ENCODE data around the gene GPC1.

The GPC1 gene

DNA sequence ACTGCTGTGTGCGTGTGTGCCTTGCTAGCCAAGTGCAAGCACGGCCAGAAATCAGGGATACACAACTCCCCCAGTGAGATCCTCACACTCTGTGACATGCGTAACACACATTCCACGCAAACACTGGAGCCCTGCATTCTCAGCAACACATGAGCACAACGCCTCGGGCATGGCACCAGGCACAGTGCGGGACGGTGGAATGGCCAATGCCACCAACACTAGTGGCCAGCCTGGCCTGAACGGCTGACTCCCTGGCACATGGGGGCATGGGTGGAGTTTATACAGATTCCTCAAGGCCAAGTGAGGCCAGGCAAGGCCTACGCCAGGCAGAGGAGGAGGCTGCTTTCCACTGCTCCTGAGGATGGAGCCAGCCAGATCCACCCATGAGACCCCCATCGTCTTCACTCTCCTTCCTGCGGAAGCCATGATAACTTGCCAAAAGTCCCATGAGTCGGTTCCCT lies 66.1 kb downstream of the GPC1 start:
- no peak for DNase-seq

- no peak for DNase-seq
Observed at GRCh38 chr2:240502059-240502429, 66.6 kb downstream of the GPC1 start.

- no peak for DNase-seq
Observed at GRCh38 chr2:240502430-240503121, 67.1 kb downstream of the GPC1 start.

DNA sequence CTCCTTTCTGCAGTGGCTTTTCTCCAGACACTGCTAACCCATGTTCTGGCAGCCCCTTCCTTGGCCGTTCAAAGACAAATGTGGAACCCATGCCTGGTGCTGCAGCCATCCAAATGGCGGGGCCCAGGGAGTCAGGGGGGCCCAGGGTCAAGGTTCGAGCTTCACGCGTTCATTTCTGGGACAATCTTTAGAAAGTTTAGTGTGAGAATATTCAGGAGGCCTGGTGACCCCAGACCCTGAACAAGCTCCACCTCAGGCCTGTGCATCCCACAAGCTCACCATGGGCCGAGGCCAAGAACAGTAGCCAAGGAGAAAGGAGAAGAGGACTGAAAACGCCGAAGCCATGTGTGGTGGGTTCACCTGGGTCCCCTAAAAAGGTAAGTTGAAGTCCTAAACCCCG lies 67.9 kb downstream of the GPC1 start:
- DNase-seq, result no peak

- no peak for DNase-seq
Observed at GRCh38 chr2:240503848-240504247, 68.4 kb downstream of the GPC1 start.

DNA sequence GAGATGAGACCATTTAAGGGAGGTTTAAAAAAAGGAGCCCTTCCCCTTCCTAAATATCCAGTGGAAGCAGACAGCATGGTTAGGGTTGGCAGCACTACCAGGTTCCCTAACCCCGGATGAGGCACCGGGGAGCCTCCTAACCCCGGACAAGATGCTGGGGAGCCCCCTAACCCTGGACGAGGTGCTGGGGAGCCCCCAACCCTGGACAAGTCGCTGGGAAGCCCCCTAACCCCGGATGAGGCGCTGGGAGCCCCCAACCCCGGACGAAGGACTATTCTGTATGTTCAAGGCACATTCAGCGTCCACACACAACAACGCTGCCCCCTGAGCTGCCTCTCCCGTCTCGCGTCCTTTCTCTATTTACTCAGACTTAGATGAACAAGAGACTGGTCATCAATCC lies 70.4 kb downstream of the GPC1 start:
- DNase-seq, result no peak

DNA sequence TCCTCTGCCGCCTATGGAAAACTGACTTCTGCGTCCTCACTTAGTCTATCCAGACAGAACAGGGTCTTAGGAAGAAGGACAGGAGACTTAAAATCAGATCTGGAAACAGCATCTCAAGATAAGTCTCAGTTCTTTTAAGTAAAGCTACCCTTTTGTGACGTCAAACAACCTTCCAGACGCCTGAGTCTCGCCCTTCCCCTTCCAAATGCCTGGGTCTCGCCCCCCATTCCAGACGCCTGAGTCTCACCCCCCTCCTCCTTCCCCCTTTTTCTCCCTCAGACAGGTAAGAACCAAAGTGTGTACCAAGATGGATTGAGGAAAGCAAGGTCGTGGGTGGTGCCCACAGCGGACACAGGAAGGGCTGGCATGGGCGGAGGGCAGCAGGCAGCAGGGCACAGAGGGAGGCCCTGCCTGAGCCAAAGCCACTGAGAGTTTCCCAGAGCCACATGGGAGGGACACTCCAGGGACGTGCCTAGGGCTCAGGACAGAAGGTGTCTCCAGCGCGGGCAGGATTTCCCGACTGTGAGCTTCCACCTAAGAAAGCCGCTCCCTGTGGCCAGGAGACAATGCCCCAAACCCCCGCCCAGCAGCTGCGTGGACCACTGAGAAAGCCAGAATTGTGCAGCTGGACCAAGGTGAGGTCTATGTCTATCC lies 71.1 kb downstream of the GPC1 start:
- no peak for DNase-seq

- DNase-seq, result no peak
Observed at GRCh38 chr2:240507060-240507777, 71.8 kb downstream of the GPC1 start.

DNA sequence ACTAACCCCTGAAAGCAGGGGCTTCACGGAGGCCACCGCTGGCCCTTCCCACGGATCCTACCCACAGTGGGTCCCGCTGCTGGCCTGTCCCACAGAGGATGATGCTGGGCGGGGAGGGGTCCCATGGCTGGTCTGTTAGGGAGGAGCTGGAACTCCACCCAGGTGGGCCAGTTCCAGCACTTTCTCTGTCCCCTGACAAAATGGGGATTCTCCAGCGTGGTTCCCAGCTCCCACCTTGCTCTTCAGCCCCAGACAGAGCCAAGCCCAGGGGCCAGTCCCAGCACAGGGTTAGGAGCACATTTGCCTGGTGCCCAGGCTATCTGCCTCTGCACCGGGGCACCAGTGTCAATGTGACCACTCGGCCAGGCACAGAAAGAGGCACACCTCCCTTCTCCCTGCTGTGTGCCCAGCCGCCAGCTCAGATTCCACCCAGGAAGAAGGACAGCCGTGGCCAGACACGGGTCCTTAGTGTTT lies 72.4 kb downstream of the GPC1 start:
- DNase-seq, result no peak

DNA sequence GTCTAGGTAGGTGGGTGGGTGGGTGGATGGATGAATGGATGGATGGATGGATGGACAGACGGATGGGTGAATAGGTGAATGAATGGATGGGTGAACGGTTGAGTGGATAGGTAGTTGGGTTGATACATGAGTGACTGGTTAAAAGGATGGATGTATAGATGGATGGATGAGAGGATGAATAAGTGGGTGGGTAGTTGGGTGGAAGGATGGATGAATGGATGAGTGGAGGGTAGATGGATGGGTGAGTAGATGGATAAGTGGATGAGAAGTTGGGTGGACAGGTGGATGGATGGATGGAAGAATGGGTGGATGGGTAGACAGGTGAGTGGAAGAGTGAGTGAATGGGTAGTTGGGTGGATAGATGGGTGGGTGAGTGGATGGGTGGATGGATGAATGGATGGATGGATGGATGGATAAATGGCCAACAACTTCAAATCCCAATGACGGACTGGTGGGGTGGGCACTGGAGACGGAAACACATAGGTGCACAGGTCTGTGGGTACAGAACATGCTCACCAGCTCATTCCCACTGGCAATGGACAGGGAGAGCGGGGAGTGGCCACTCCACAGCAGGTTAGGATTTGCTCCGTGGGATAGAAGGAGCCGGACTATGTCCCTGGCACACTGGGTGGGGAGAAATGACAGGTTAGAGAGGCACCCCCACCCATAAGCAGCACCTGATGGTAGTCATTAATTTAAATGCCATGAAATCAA lies 73.5 kb downstream of the GPC1 start:
- no peak for DNase-seq

GRCh38 chr2:240509667-240510512 lies 74.4 kb downstream of the GPC1 start:
- DNase-seq, result no peak

- DNase-seq, result no peak
Observed at GRCh38 chr2:240510513-240511210, 75.2 kb downstream of the GPC1 start.

DNA sequence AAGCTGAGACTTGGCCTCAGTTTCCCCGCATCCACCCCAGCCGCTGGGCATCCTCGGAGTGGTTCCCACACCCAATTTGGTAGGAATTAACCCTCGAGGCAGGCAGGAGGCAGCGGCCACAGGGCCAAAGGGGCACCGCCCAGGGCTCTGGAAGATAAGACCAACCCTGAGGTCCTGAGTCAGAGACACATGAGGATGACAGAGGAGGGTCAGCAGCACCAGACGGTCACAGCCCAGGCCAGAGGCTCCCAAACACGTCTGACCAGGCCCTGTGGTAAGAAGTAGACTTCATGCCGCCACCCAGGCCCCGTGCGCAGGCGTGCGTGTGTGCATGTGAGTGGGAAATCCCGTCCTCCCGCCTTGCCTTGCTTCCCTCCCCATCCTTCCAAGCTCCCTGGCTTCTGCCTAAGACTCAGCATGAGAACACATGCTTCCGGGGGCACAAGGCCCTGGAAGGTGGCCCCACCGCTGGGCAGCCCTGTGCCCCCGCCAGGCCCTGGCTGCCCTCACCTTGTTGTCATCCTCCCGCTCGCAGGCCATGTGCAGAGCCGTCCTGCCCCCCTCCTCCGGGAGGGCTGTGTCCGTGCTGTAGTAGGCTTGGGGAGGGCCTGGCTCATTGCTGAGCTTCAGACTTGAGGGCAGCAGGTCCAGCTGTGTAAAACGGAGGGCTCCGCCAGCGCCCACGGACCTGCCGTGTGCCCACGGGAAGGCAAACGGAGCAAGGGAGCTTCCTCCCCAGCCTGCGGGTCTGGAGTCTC lies 76.1 kb downstream of the GPC1 start:
- DNase-seq, result no peak

- DNase-seq, result no peak
Observed at GRCh38 chr2:240512109-240512485, 76.6 kb downstream of the GPC1 start.

DNA sequence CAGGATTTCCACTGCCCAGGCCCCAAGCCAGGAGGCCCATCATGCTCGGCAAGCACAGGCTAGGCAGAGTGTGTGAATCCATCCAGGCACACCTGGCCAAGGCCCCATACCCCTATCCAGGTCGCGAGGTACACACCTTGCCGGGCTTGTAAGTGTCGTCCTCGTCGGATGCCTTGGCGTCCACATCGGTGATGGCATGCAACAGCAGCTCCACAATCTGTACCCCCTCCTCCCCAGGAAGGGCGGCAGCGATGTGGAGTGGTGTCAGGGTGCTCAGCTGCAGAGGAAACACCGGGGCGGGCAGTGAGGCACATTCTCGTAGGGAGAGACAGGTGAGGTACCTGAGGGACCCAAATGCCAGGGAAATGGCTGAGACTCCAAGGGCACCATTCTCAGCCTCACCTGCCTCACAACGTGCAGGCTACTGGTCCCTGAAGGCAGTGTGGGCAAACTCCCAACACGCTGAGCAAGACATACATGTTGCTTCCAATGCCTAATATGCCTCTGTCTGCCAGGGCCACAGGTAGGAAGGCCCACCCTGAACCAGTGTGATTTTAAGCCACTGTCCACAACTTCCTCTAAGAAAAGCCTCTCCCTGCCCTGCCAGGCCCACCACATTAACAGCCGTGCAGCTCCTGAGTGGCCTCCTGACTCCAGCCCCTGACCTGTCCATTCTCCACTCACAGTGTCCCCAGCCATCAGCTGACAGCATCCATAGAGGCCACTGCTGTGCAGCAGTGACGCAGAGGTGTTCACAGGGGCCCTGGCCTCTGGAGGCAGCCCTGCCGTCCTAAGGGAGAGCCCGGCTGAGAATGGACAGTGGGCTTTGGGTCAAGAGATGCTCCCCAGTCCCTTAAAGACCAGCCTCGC lies 77.4 kb downstream of the GPC1 start:
- DNase-seq, result no peak

DNA sequence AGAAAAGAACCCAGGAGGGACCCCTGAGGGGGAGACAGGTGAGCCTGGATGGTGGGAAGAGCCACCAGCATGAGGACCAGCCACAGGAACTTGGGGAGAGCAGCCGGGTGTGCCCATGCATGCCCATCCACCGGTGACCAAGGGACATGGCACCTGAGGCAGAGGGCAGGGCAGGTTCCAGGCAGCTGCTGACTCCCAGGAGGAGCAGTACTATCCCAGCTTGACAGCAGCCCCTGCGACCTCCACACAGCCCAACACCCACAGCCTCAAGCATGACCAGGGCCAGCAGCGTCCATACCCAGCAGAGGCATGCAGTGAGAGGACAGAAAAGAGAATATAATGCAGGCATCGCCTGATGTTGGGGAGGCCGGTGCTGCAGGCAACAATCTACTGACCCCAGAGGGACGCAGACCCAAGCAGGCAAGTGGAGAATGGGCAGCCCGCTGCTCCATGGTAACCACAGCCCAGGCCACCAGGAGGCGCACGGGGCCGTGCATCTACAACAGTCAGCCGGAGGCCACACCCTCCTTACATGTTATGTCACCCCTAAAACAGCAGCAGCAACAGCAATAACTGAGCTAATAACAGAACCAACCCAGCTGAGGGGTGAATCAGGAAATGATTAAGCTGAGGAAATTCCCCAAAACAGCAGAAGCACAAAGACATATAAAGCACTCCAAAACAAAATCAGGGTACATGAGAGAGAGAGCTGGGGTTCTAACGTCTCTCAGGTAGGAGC lies 78.3 kb downstream of the GPC1 start:
- DNase-seq, result peak in 1 of 3 experiments; percentile 8

DNA sequence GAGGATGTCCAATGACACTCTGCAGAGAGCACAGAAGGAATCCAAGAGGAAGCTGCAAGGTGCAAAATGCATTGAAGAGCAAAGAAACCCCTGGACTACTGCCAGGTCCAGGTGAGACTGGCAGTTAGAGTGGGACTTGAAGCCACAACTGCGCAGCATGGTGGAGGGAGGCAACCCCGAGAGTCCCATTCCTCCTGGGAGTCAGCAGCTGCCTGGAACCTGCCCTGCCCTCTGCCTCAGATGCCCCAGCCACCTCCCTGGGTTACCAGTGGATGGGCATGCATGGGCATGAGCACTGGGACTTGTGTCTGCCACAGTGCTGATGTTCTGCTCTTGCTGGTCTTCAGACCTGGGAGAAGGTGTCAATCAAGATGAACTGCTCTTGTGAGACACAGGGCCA lies 79.2 kb downstream of the GPC1 start:
- no peak for DNase-seq

DNA sequence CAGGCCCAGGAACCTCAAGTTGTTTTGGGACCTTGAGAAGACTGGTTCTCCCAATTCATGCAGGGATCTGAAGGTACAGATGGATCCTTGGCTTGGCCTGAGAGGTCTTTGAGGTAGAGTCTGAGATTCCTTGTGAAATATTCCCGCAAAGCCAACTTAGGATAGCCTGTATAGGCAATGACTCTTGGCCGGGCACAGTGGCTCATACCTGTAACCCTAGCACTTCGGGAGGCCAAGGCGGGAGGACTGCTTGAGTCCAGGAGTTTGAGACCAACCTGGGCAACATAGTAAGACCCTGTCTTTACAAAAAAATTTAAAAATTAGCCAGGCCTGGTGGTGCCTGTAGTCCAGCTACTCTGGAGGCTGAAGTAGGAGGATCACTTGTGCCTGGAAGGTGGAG lies 81.9 kb downstream of the GPC1 start:
- no peak for DNase-seq

All from NCI-H1417 (cell line).